ENCODE measurements around the gene DDX10.

GRCh38 chr11:108797578-108798100, 132.8 kb downstream of the DDX10 start:
- no peak for TF ChIP-seq GATA2 (IDR thresholded peaks at IDR 0.05; ENCODE audit: low read depth, low read length)
- no peak for TF ChIP-seq GATA3 (IDR thresholded peaks at IDR 0.05; ENCODE audit: low read depth, low read length)

All from SH-SY5Y (cell line).